Glutamatergic neuron (in vitro differentiated cells): ENCODE measurements around the gene GGT7. TPM values are rescaled to one million over a fixed set of nuclear protein-coding genes. Genes with fewer than 3 reads are reported as not detected.

ENCODE experiments used
- DNase-seq: peaks from one replicate; pipeline ENCODE4 v3.0.0; 2022
- H3K27ac Mint-ChIP-seq: one replicate; pipeline ENCODE4 v1.8.0; 2020; ENCODE audit warnings: mild to moderate bottlenecking, mixed read lengths, inconsistent platforms; ENCODE audit not compliant: unreplicated experiment
- H3K27me3 Mint-ChIP-seq: one replicate; pipeline ENCODE4 v1.8.0; 2020; ENCODE audit warnings: mild to moderate bottlenecking, moderate library complexity, mixed read lengths, inconsistent platforms; ENCODE audit not compliant: unreplicated experiment
- H3K36me3 Mint-ChIP-seq: one replicate; pipeline ENCODE4 v1.8.0; 2020; ENCODE audit warnings: mild to moderate bottlenecking, mixed read lengths, inconsistent platforms; ENCODE audit not compliant: unreplicated experiment
- H3K4me1 Mint-ChIP-seq: one replicate; pipeline ENCODE4 v1.8.0; 2020; ENCODE audit warnings: mild to moderate bottlenecking, low read depth, mixed read lengths, inconsistent platforms; ENCODE audit not compliant: unreplicated experiment
- H3K4me3 Mint-ChIP-seq: one replicate; pipeline ENCODE4 v1.8.0; 2020; ENCODE audit warnings: mild to moderate bottlenecking, mixed read lengths, inconsistent platforms; ENCODE audit not compliant: unreplicated experiment
- H3K9me3 Mint-ChIP-seq: one replicate; pipeline ENCODE4 v1.8.0; 2020; ENCODE audit warnings: mild to moderate bottlenecking, moderate library complexity, mixed read lengths, inconsistent platforms; ENCODE audit not compliant: unreplicated experiment
- CTCF ChIP-seq: fragments of 200-600 bp; sonication (generic); IDR thresholded peaks from one replicate; pipeline ENCODE4 v1.5.0; 2021; ENCODE audit not compliant: partially characterized antibody, unreplicated experiment
- total RNA-seq: library from RNA; stranded (reverse); fragmentation: NEBNext Ultra II Directional; extraction: Animal tissue kit (Norgen Biotek cat#: 25700); gene quantifications from one replicate; pipeline ENCODE4 v1.2.1, GENCODE V29; 2021; ENCODE audit not compliant: unreplicated experiment

The GGT7 gene
- total RNA-seq, 1 donor from 2014 or later = 81.9 TPM

GRCh38 chr20:34842143-34842542 lies 30.5 kb downstream of the GGT7 start:
- Mint-ChIP-seq H3K4me1 (peaks cover 1% of the 10 kb centered on the region), H3K27me3 (peaks cover 1% of the 10 kb centered on the region), H3K9me3 (no peaks in the 10 kb centered on the region), H3K36me3 (peaks cover 5% of the 10 kb centered on the region), H3K4me3 (no peak overlapping the region), H3K27ac (peak overlapping the region; percentile 56)
- no peak for TF ChIP-seq CTCF
- no peak for DNase-seq

- peak; percentile 42 for TF ChIP-seq CTCF
- Mint-ChIP-seq H3K27ac (no peak overlapping the region), H3K36me3 (no peaks in the 10 kb centered on the region), H3K27me3 (no peaks in the 10 kb centered on the region), H3K9me3 (no peaks in the 10 kb centered on the region), H3K4me1 (no peaks in the 10 kb centered on the region), H3K4me3 (no peak overlapping the region)
- DNase-seq = no peak
Observed at GRCh38 chr20:34834459-34834893, 38.2 kb downstream of the GGT7 start.

DNA sequence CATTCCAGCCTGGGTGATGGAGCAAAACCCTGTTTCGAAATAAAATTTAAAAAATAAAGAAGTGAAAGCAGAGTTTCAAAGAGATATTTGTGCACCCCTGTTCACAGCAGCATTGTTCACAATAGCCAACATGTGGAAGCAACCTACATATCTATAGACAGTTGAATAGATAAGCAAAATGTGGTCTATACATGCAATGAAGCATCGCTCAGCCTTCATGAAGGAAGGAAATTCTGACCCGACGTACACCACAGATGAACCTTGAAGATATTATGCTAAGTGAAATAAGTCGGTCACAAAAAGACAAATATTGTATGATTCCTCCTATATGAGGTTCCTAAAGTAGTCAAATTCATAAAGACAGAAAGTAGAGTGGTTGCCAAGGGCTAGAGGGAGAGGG lies 40.7 kb downstream of the GGT7 start:
- no peaks in the 10 kb centered on the region for H3K36me3 Mint-ChIP-seq
- no peaks in the 10 kb centered on the region for H3K27me3 Mint-ChIP-seq
- H3K27ac Mint-ChIP-seq = no peak overlapping the region
- H3K4me1 Mint-ChIP-seq = no peaks in the 10 kb centered on the region
- no peaks in the 10 kb centered on the region for H3K9me3 Mint-ChIP-seq
- no peak for TF ChIP-seq CTCF
- no peak for DNase-seq
- H3K4me3 Mint-ChIP-seq = no peak overlapping the region

GRCh38 chr20:34829191-34829590 lies 43.5 kb downstream of the GGT7 start:
- Mint-ChIP-seq H3K9me3 (peaks cover 11% of the 10 kb centered on the region), H3K27ac (no peak overlapping the region), H3K36me3 (no peaks in the 10 kb centered on the region), H3K27me3 (peaks cover 6% of the 10 kb centered on the region), H3K4me1 (peaks cover 6% of the 10 kb centered on the region), H3K4me3 (no peak overlapping the region)
- no peak for TF ChIP-seq CTCF
- DNase-seq = no peak

DNA sequence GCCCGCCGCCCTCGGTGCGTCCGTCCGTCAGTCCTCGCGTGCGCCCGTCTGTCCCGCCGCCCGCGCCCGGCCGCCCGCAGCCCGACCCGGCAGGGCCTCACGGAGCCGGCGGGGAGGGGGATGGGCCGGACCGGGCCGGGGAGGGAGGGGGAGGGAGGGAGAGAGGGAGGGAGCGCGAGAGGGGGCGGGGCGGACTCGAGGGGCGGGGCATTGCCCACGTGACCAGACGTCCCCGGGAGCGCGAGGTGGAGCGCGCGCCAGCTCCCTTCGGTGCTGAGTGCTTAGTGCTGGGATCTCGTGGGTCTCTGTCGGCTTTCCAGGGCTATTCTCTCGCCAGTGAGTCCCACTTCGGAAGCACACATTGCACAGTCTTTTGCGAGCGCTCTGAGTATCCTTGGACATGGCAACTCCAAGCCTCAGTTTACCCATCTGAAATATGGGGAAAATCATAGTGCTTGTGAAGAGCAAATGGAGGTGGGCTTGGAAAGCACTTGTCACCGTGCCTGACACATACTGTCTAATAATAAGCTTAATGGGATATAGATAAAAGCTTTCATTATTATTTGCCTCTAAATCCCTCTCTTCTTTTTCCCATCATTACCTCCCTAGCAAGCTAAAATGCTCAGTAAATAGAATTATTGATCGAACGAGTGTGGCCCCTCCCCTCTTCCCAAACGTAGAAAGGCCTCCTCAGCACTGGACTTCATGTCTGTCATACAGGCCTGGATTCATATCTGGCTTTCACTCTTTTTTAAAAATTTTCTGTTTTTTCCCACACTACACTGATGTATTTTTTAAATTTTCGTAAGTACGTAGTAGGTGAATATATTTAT lies 46.9 kb downstream of the GGT7 start, which contains the start of gene NCOA6:
TSS of gene NCOA6 (minus strand) at position 122 of the 833 bp plus-strand sequence. CDS start 43,296 bp downstream, outside the sequence.
- peaks cover 12% of the 10 kb centered on the region for H3K9me3 Mint-ChIP-seq
- H3K36me3 Mint-ChIP-seq = peaks cover 6% of the 10 kb centered on the region
- peaks cover 6% of the 10 kb centered on the region for H3K27me3 Mint-ChIP-seq
- H3K27ac Mint-ChIP-seq = peak within 1 kb of the TSS; percentile 94
- peak within 1 kb of the TSS; percentile 100 for H3K4me3 Mint-ChIP-seq
- DNase-seq = peak; percentile 85
- TF ChIP-seq CTCF = no peak
- peaks cover 10% of the 10 kb centered on the region for H3K4me1 Mint-ChIP-seq
